HL-60 (cell line): ENCODE results near the gene ZIK1.

Source experiments
- DNase-seq, 2 experiments: peaks; one replicate each; pipeline ENCODE4 v3.0.0-alpha.2; 2010 to 2020; ENCODE audit warnings: low read depth in 1 of 2, low spot score in 1 of 2
- H3K27ac ChIP-seq: fragments of 250-450 bp; sonication (Bioruptor Pico); replicated peaks from 2 replicates; pipeline ENCODE4 v1.5.1; 2020; ENCODE audit warnings: mild to moderate bottlenecking, moderate library complexity
- H3K27me3 ChIP-seq: fragments of 250-450 bp; sonication (Bioruptor Pico); 2 replicates; pipeline ENCODE4 v1.5.1; 2021; ENCODE audit warnings: mild to moderate bottlenecking, moderate library complexity; ENCODE audit not compliant: insufficient read depth, poor library complexity, severe bottlenecking
- H3K4me3 ChIP-seq: replicated peaks from 2 replicates; pipeline ENCODE4 v1.5.1; 2011; ENCODE audit warnings: mild to moderate bottlenecking, control low read depth, low read length; ENCODE audit not compliant: insufficient read depth
- CTCF ChIP-seq: IDR thresholded peaks from one replicate; pipeline ENCODE4 v1.5.1; 2011; ENCODE audit warnings: low read length, control low read depth, inconsistent platforms; ENCODE audit not compliant: insufficient read depth
- GABPA ChIP-seq: IDR thresholded peaks from 2 replicates; pipeline ENCODE4 v1.6.1; 2012; ENCODE audit warnings: low read depth
- POLR2AphosphoS5 ChIP-seq: IDR thresholded peaks from 2 replicates; pipeline ENCODE4 v1.6.1; 2012; ENCODE audit warnings: low read depth
- REST ChIP-seq: IDR thresholded peaks from 2 replicates; pipeline ENCODE4 v1.6.1; 2012; ENCODE audit warnings: low read depth; ENCODE audit not compliant: insufficient replicate concordance
- SPI1 ChIP-seq: IDR thresholded peaks from 2 replicates; pipeline ENCODE4 v1.6.1; 2012; ENCODE audit warnings: low read depth, mild to moderate bottlenecking, borderline replicate concordance

ZIK1 gene

GRCh38 chr19:57637379-57637778, 53.4 kb downstream of the ZIK1 start:
- Histone ChIP-seq H3K27me3 (no peaks in the 10 kb centered on the region), H3K4me3 (no peak overlapping the region), H3K27ac (no peak overlapping the region)
- TF ChIP-seq SPI1 = no peak
- TF ChIP-seq CTCF = no peak
- no peak for TF ChIP-seq POLR2AphosphoS5
- TF ChIP-seq REST = no peak
- TF ChIP-seq GABPA = no peak
- DNase-seq = no peak

GRCh38 chr19:57641715-57642234, 57.8 kb downstream of the ZIK1 start:
- no peak overlapping the region for H3K27ac ChIP-seq
- H3K4me3 ChIP-seq = no peak overlapping the region
- TF ChIP-seq CTCF (no peak), REST (no peak), GABPA (no peak), POLR2AphosphoS5 (no peak), SPI1 (no peak)
- DNase-seq = no peak
- H3K27me3 ChIP-seq = no peaks in the 10 kb centered on the region

- no peak overlapping the region for H3K27ac ChIP-seq
- no peak for DNase-seq
These were observed 58.6 kb downstream of the ZIK1 start for GRCh38 chr19:57642396-57643046.

More at GRCh38 chr19:57642396-57643046, 58.6 kb downstream of the ZIK1 start:
- Histone ChIP-seq H3K27me3 (no peaks in the 10 kb centered on the region), H3K4me3 (no peak overlapping the region)
- TF ChIP-seq REST (no peak), POLR2AphosphoS5 (no peak), GABPA (no peak), SPI1 (no peak), CTCF (no peak)
